Middle frontal gyrus (tissue), 1 donor: ENCODE measurements around the gene CACHD1.
A peak's percentile ranks its signal among the peaks of the same experiment; 100 is the strongest.
"Not testable (repeated sequence)": the region's sequence is repeated elsewhere in the genome, so short reads cannot be mapped to it uniquely, and the experiment has no call there.

ENCODE experiments used
- DNase-seq: peaks from one replicate; pipeline ENCODE4 v3.0.0-alpha.2; 2015; ENCODE audit warnings: low spot score; ENCODE audit errors: extremely low spot score

CACHD1 gene

GRCh38 chr1:64581843-64582185 lies 111.9 kb downstream of the CACHD1 start:
- no peak for DNase-seq

GRCh38 chr1:64584479-64584878 lies 114.5 kb downstream of the CACHD1 start:
- no peak for DNase-seq

- no peak for DNase-seq
Measured at GRCh38 chr1:64588876-64589275, 118.9 kb downstream of the CACHD1 start.

- DNase-seq: no peak
Measured at GRCh38 chr1:64590316-64590715, 120.4 kb downstream of the CACHD1 start.

- DNase-seq: no peak
Measured at GRCh38 chr1:64594446-64594845, 124.5 kb downstream of the CACHD1 start.

- no peak for DNase-seq
Measured at GRCh38 chr1:64595871-64596515, 126.1 kb downstream of the CACHD1 start.

GRCh38 chr1:64597113-64597512 lies 127.2 kb downstream of the CACHD1 start:
- DNase-seq: no peak

- DNase-seq: no peak
Measured at GRCh38 chr1:64598100-64598571, 128.2 kb downstream of the CACHD1 start.

- DNase-seq: no peak
Measured at GRCh38 chr1:64599242-64599641, 129.3 kb downstream of the CACHD1 start.

- DNase-seq: no peak
Measured at GRCh38 chr1:64601207-64601606, 131.3 kb downstream of the CACHD1 start.

- DNase-seq: no peak
Measured at GRCh38 chr1:64608005-64608650, 138.2 kb downstream of the CACHD1 start.

- no peak for DNase-seq
Measured at GRCh38 chr1:64608651-64609048, 138.7 kb downstream of the CACHD1 start.

- DNase-seq: not testable (repeated sequence)
Measured at GRCh38 chr1:64610950-64611349, 141.0 kb downstream of the CACHD1 start.

GRCh38 chr1:64616039-64616438 lies 146.1 kb downstream of the CACHD1 start:
- no peak for DNase-seq

- DNase-seq: no peak
Measured at GRCh38 chr1:64623750-64624191, 153.8 kb downstream of the CACHD1 start.

GRCh38 chr1:64624218-64624713 lies 154.3 kb downstream of the CACHD1 start:
- DNase-seq: no peak

GRCh38 chr1:64624808-64625207 lies 154.9 kb downstream of the CACHD1 start:
- DNase-seq: no peak

GRCh38 chr1:64630611-64631010 lies 160.7 kb downstream of the CACHD1 start:
- DNase-seq: no peak

GRCh38 chr1:64631346-64632034 lies 161.6 kb downstream of the CACHD1 start:
- DNase-seq: peak; percentile 34

- DNase-seq: no peak
Measured at GRCh38 chr1:64632936-64633335, 163.0 kb downstream of the CACHD1 start.

- DNase-seq: no peak
Measured at GRCh38 chr1:64645735-64646134, 175.8 kb downstream of the CACHD1 start.

GRCh38 chr1:64650411-64650810 lies 180.5 kb downstream of the CACHD1 start:
- no peak for DNase-seq
